ENCODE results near the gene FAM171A2. TPM values are rescaled to one million over a fixed set of nuclear protein-coding genes. Genes with fewer than 3 reads are reported as not detected.
A peak's percentile ranks its signal among the peaks of the same experiment; 100 is the strongest.
"Not testable (repeated sequence)": the region's sequence is repeated elsewhere in the genome, so short reads cannot be mapped to it uniquely, and the experiment has no call there.

The FAM171A2 gene
- total and polyA plus RNA-seq, 2 donors (not counting 1 experiment from before 2014, with no cell fraction given) = 0.18 to 0.69 TPM

DNA sequence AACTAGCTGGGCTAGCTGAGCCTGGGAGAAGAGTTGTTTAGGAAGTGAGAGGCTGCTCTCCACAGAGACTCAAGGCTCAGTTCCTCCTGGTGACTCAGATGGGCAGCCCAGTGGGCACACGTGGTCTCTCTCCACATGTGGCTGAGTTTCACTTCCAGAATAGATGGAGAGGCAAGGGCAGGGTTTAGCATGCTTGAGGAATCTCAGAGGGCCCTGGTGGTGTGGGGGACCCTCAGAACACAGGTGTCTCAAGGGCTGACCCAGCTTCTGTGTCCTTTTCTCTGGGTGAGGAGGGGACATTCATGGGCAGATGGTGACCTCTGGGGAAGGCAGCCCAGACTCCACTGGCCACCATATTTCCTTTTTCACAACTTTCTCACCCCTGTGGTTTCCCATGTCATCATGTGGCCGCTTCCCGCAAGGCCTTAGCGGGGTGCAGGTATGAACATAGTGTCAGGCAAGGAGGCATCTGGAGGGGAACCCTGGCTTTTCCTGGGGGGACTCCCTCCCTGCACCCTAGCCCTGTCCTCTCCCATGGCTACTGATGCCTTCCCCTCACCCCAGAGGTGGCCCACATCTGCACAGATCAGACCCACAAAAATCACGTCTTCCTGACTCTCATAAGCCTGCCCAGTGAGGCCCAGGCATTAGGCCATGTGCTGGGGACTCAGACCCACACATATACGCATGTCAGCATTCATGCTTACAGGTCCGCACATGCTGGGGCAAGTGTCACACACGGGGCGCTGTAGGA, 15.2 kb downstream of the FAM171A2 start:
- H3K27ac Mint-ChIP-seq = peak overlapping the region; percentile 92
- CTCF ChIA-PET = interaction anchor here (1.1 to 10.1 kb wide), 11 partner anchors 10 to 225 kb away, joined by 4 to 117 read pairs (median 12); partner anchors contain the start of genes FAM171A2, HDAC5 and SLC25A39
- H3K27ac ChIP-seq (ENCODE audit: low read length in 2 of 2) = peak overlapping the region; percentile 69 to 85

DNA sequence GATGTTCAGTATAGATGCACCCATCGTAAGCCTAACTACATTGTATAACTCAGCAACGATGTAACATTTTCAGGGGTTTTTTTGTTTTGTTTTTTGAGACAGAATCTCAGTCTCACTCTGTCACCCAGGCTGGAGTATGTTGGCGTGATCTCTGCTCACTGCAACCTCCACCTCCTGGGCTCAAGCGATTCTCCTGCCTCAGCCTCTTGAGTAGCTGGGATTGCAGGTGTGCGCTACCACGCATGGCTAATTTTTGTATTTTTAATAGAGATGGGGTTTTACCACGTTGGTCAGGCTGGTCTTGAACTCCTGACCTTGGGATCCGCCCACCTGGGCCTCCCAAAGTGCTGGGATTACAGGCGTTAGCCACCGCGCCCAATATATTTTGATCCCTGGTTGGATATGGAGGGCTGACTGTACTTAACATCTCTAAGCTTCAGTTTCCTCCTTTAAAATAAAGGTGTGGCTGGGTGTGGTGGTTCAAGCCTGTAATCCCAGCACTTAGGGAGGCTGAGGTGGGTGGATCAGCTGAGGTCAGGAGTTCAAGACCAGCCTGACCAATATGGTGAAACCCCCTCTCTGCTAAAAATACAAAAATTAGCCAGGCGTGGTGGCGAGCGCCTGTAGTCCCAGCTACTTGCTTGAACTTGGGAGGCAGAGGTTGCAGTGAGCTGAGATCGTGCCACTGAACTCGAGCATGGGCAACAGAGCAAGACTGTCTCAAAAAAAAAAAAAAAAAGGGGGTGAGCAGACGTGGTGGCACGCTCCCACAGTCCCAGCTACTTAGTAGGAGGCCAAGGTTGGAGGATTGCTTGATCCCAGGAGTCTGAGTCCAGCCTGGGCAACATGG, 16.2 kb downstream of the FAM171A2 start:
- peaks cover 49% of the 10 kb centered on the region for H3K4me1 Mint-ChIP-seq
- Histone ChIP-seq H3K36me3 (replicated peaks in 1 of 2; ENCODE audit: control extremely low read depth in 1 of 2, control insufficient read depth in 1 of 2, extremely low read depth in 1 of 2, insufficient read depth in 2 of 2, low read length in 1 of 2) (peaks cover 0 to 33% of the 10 kb centered on the region in 2 experiments), H3K4me2 (replicated peaks; ENCODE audit: low read depth, low read length, poor library complexity, severe bottlenecking) (peak overlapping the region; percentile 79), H4K20me1 (ENCODE audit: control insufficient read depth, insufficient read depth, low read length, poor library complexity, severe bottlenecking) (peaks cover 29% of the 10 kb centered on the region), H3K9ac (ENCODE audit: low read length) (peak overlapping the region; percentile 16), H3K4me1 (ENCODE audit: control insufficient read depth in 2 of 2, insufficient read depth in 2 of 2, low read length in 2 of 2) (peaks cover 40 to 57% of the 10 kb centered on the region in 2 donors), H3K27ac (ENCODE audit: low read length in 2 of 2) (peak overlapping the region; percentile 85 to 89)
- DNase-seq (peak; percentile 72), ATAC-seq (ENCODE audit: low read depth) (peak; percentile 6)
- H3K79me2 ChIP-seq (ENCODE audit: control insufficient read depth, insufficient read depth, low read length); H3K9me3 Mint-ChIP-seq (ENCODE audit: insufficient read depth); H3K4me3 ChIP-seq (ENCODE audit: control extremely low read depth in 1 of 5, extremely low read depth in 1 of 5, insufficient read depth in 1 of 5, low read depth in 2 of 5, low read length in 4 of 5); H3K27me3 ChIP-seq (replicated peaks in 1 of 4; ENCODE audit: control extremely low read depth in 1 of 4, control insufficient read depth in 3 of 4, insufficient read depth in 4 of 4, low read length in 3 of 4); H3K27me3 Mint-ChIP-seq; H3K9me3 ChIP-seq (ENCODE audit: control extremely low read depth in 1 of 3, control insufficient read depth in 2 of 3, insufficient read depth in 1 of 3, low read length in 2 of 3); H2AFZ ChIP-seq (ENCODE audit: insufficient read depth, low read depth, low read length, poor library complexity, severe bottlenecking): not testable (repeated sequence)
- H3K4me3 Mint-ChIP-seq = peak overlapping the region; percentile 96
- WGBS (ENCODE audit: insufficient coverage) = 15% methylated on average over 9 of the region's 18 CpGs
- intact Hi-C loops (cut with micrococcal nuclease) = loop anchor here (1.0 kb wide), 1 partner anchor 147 kb away; no protein-coding TSS in a partner anchor
- ChIA-PET CTCF (interaction anchor here (0.6 to 10.1 kb wide), 14 partner anchors 9 to 286 kb away, joined by 3 to 117 read pairs (median 6); partner anchors contain the start of genes FAM171A2, HDAC5 and SLC25A39), POLR2A (interaction anchor here (0.6 to 1.6 kb wide), 10 partner anchors 9 to 636 kb away, joined by 3 to 19 read pairs (median 4); partner anchors contain the start of genes SLC25A39 and UBTF)
- H3K27ac Mint-ChIP-seq = peak overlapping the region; percentile 94

More for the DNA sequence above, 15.2 kb downstream of the FAM171A2 start:
- peaks cover 53% of the 10 kb centered on the region for H3K4me1 Mint-ChIP-seq
- peaks cover 43 to 57% of the 10 kb centered on the region in 2 donors for H3K4me1 ChIP-seq (ENCODE audit: control insufficient read depth in 2 of 2, insufficient read depth in 2 of 2, low read length in 2 of 2)
- H3K79me2 ChIP-seq (ENCODE audit: control insufficient read depth, insufficient read depth, low read length) = peaks cover 7% of the 10 kb centered on the region
- H4K20me1 ChIP-seq (ENCODE audit: control insufficient read depth, insufficient read depth, low read length, poor library complexity, severe bottlenecking) = peaks cover 36% of the 10 kb centered on the region
- peaks cover 0 to 40% of the 10 kb centered on the region in 2 experiments for H3K36me3 ChIP-seq (replicated peaks in 1 of 2; ENCODE audit: control extremely low read depth in 1 of 2, control insufficient read depth in 1 of 2, extremely low read depth in 1 of 2, insufficient read depth in 2 of 2, low read length in 1 of 2)
- H3K4me3 ChIP-seq (ENCODE audit: control extremely low read depth in 1 of 5, extremely low read depth in 1 of 5, insufficient read depth in 1 of 5, low read depth in 2 of 5, low read length in 4 of 5) = no peak overlapping the region
- peaks cover 0 to 3% (median 0%) of the 10 kb centered on the region in 3 donors for H3K9me3 ChIP-seq (ENCODE audit: control extremely low read depth in 1 of 3, control insufficient read depth in 2 of 3, insufficient read depth in 1 of 3, low read length in 2 of 3)
- POLR2A ChIA-PET = interaction anchor here (1.3 to 1.6 kb wide), 5 partner anchors 22 to 131 kb away, joined by 4 to 19 read pairs (median 7); partner anchors contain the start of genes SLC25A39 and UBTF
- ATAC-seq (ENCODE audit: low read depth) = peak; percentile 68
- intact Hi-C loops (cut with micrococcal nuclease) = loop anchor here (1.0 kb wide), 1 partner anchor 148 kb away; no protein-coding TSS in a partner anchor
- DNase-seq = peak; percentile 91
- H3K9me3 Mint-ChIP-seq (ENCODE audit: insufficient read depth) = no peaks in the 10 kb centered on the region
- peak overlapping the region; percentile 73 for H3K4me3 Mint-ChIP-seq
- H3K27me3 Mint-ChIP-seq = no peaks in the 10 kb centered on the region
- H2AFZ ChIP-seq (ENCODE audit: insufficient read depth, low read depth, low read length, poor library complexity, severe bottlenecking) = no peak overlapping the region
- TF ChIP-seq, protein P1, sequence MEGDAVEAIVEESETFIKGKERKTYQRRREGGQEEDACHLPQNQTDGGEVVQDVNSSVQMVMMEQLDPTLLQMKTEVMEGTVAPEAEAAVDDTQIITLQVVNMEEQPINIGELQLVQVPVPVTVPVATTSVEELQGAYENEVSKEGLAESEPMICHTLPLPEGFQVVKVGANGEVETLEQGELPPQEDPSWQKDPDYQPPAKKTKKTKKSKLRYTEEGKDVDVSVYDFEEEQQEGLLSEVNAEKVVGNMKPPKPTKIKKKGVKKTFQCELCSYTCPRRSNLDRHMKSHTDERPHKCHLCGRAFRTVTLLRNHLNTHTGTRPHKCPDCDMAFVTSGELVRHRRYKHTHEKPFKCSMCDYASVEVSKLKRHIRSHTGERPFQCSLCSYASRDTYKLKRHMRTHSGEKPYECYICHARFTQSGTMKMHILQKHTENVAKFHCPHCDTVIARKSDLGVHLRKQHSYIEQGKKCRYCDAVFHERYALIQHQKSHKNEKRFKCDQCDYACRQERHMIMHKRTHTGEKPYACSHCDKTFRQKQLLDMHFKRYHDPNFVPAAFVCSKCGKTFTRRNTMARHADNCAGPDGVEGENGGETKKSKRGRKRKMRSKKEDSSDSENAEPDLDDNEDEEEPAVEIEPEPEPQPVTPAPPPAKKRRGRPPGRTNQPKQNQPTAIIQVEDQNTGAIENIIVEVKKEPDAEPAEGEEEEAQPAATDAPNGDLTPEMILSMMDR (IDR thresholded peaks at IDR 0.05) = no peak
- no peak for TF ChIP-seq EZH2 (IDR thresholded peaks at IDR 0.05; ENCODE audit: borderline replicate concordance, insufficient read depth, low read depth, low read length, poor library complexity, severe bottlenecking)
- H3K27me3 ChIP-seq (replicated peaks in 1 of 4; ENCODE audit: control extremely low read depth in 1 of 4, control insufficient read depth in 3 of 4, insufficient read depth in 4 of 4, low read length in 3 of 4) = no peaks in the 10 kb centered on the region
- H3K4me2 ChIP-seq (replicated peaks; ENCODE audit: low read depth, low read length, poor library complexity, severe bottlenecking) = peak overlapping the region; percentile 79
- 17% methylated on average over 9 of the region's 9 CpGs for WGBS (ENCODE audit: insufficient coverage)
- no peak overlapping the region for H3K9ac ChIP-seq (ENCODE audit: low read length)
